Measurements from ENCODE around the gene FAAP20. TPM values are rescaled to one million over a fixed set of nuclear protein-coding genes. Genes with fewer than 3 reads are reported as not detected.

FAAP20 gene
- total RNA-seq, 2 experiments from 2014 or later = 59.0 to 61.0 TPM

- DNase-seq (peak; percentile 30), ATAC-seq (ENCODE audit: low read depth) (no peak)
- no peaks in the 10 kb centered on the region for H3K27me3 Mint-ChIP-seq
- H3K4me1 Mint-ChIP-seq = peaks cover 9% of the 10 kb centered on the region
- no peak overlapping the region for H3K4me3 Mint-ChIP-seq
- no peaks in the 10 kb centered on the region for H3K9me3 Mint-ChIP-seq
- POLR2A ChIA-PET = no interaction called here
- peak overlapping the region; percentile 56 for H3K27ac Mint-ChIP-seq
- H3K36me3 Mint-ChIP-seq = no peaks in the 10 kb centered on the region
Observed at GRCh38 chr1:2143814-2144500, 50.6 kb downstream of the FAAP20 start.

DNA sequence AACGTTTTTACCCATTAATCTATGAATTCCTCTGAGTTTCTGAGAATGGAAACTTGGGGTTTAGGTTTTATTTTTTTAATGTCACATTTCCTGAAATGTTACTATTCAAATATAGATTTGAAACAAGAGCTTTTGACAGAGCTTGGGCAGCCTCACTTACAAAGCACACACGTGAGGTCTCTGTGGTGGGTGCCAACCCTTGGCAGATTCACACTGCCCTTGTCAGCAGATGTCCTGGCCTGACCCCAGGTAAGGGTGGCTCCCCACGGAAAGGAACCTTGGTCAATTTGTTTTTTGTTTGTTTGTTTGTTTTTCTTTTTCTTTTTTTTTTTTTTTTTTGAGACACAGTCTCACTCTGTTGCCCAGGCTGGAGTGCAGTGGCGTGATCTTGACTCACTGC is 53.5 kb downstream of the FAAP20 start:
- peaks cover 9% of the 10 kb centered on the region for H3K4me1 Mint-ChIP-seq
- H3K9me3 Mint-ChIP-seq = no peaks in the 10 kb centered on the region
- DNase-seq = no peak
- POLR2A ChIA-PET = interaction anchor here (1.9 kb wide), 1 partner anchor 8 kb away, joined by 6 read pairs; no protein-coding TSS in a partner anchor
- ATAC-seq (ENCODE audit: low read depth) = no peak
- no peaks in the 10 kb centered on the region for H3K27me3 Mint-ChIP-seq
- no peaks in the 10 kb centered on the region for H3K36me3 Mint-ChIP-seq
- no peak overlapping the region for H3K27ac Mint-ChIP-seq
- H3K4me3 Mint-ChIP-seq = no peak overlapping the region

Other genes with a start within 250 kb of the FAAP20 start
- not detected for gene CFAP74, start 191.0 kb downstream of the FAAP20 start, total RNA-seq
- gene GABRD, start 175.4 kb downstream of the FAAP20 start, total RNA-seq = not detected
- gene PRKCZ, start 144.4 kb downstream of the FAAP20 start, total RNA-seq = 10 to 100 TPM; 24.3 to 24.4 TPM
- 10 to 100 TPM; 59.3 to 71.6 TPM for gene SKI, start 33.5 kb upstream of the FAAP20 start, total RNA-seq
- gene MORN1, start 196.8 kb upstream of the FAAP20 start, total RNA-seq = 10 to 100 TPM; 10.5 to 11.6 TPM
- gene RER1, start 197.1 kb upstream of the FAAP20 start, total RNA-seq = 100 to 1,000 TPM; 140 to 147 TPM
- 1 to 10 TPM; 9.6 to 9.9 TPM for gene PEX10, start 217.8 kb upstream of the FAAP20 start, total RNA-seq

All from activated naive CD8-positive, alpha-beta T cell treated with anti-CD3 and anti-CD28 coated beads, Interleukin-2, amount 10 ng/mL, durations not matched to agents 7 days and 5 days (primary cell).